ENCODE data around the gene CXCR5. TPM values are rescaled to one million over a fixed set of nuclear protein-coding genes. Genes with fewer than 3 reads are reported as not detected.

The CXCR5 gene
- total RNA-seq, 2 donors from 2014 or later, result not detected

DNA sequence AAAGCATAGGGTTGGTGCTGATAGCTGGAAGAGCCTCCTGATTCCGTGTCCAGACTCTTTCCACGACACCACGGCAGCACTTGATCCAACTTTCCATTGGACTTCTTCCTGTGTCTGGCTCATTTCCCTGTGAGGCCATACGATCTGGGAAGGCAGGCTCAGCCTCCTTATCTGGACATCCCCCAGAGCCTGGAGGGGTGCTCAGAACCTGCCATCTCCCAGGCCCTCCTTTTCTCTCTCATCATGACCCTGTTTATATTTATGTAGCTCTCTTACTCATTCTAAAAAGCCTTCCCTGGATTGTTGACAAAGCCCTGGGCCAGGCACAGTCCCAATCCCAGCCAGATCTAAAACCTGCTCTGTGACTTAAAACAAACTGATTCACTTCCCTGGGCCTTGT is 49.8 kb downstream of the CXCR5 start:
- ATAC-seq, result no peak
- TF ChIP-seq, protein P1, sequence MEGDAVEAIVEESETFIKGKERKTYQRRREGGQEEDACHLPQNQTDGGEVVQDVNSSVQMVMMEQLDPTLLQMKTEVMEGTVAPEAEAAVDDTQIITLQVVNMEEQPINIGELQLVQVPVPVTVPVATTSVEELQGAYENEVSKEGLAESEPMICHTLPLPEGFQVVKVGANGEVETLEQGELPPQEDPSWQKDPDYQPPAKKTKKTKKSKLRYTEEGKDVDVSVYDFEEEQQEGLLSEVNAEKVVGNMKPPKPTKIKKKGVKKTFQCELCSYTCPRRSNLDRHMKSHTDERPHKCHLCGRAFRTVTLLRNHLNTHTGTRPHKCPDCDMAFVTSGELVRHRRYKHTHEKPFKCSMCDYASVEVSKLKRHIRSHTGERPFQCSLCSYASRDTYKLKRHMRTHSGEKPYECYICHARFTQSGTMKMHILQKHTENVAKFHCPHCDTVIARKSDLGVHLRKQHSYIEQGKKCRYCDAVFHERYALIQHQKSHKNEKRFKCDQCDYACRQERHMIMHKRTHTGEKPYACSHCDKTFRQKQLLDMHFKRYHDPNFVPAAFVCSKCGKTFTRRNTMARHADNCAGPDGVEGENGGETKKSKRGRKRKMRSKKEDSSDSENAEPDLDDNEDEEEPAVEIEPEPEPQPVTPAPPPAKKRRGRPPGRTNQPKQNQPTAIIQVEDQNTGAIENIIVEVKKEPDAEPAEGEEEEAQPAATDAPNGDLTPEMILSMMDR (IDR thresholded peaks at IDR 0.05), result no peak
- no peak for TF ChIP-seq POLR2A (IDR thresholded peaks at IDR 0.05)
- Histone ChIP-seq H3K4me3 (no peak overlapping the region), H3K27me3 (no peaks in the 10 kb centered on the region), H3K36me3 (replicated peaks in 1 of 2; ENCODE audit: insufficient read depth in 1 of 2, low read depth in 2 of 2) (no peaks in the 10 kb centered on the region), H3K4me1 (peaks cover 21% of the 10 kb centered on the region), H3K9me3 (no peaks in the 10 kb centered on the region), H3K27ac (peak overlapping the region; percentile 7 to 59 (median 37))
- intact Hi-C loops (cut with DNase I), result no loop called here
- DNase-seq, result peak in 3 of 4 donors; percentile 20 to 44 (median 35)
- WGBS, 2 donors, result 14 to 21% methylated on average over 4 of the region's 4 CpGs

DNA sequence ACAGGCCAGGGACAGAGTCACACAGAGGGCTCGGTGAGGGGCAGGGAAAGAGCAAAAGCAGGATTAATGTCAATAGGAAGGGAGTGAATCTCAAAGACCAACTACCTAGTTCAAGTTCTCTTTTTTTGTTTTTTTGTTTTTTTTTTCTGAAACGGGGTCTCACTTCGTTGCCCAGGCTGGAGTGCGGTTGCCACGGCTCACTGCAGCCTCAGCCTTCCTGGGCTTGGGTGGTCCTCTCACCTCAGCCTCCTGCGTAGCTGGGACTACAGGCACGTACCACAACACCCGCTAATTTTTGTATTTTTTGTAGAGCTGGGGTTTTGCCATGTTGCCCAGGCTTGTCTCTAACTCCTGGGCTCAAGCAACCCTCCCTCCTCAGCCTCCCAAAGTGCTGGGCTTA is 51.7 kb downstream of the CXCR5 start:
- whole genome bisulfite sequencing, 2 donors, result 77 to 83% methylated on average over 8 of the region's 8 CpGs
- Histone ChIP-seq H3K27me3 (no peaks in the 10 kb centered on the region), H3K27ac (no peak overlapping the region), H3K4me1 (peaks cover 21% of the 10 kb centered on the region), H3K9me3 (no peaks in the 10 kb centered on the region), H3K36me3 (replicated peaks in 1 of 2; ENCODE audit: insufficient read depth in 1 of 2, low read depth in 2 of 2) (no peaks in the 10 kb centered on the region), H3K4me3 (no peak overlapping the region)
- DNase-seq (no peak), ATAC-seq (no peak)
- TF ChIP-seq POLR2A (IDR thresholded peaks at IDR 0.05), result no peak
- TF ChIP-seq, protein P1 (IDR thresholded peaks at IDR 0.05), result no peak
- intact Hi-C loops (cut with DNase I), result no loop called here

DNA sequence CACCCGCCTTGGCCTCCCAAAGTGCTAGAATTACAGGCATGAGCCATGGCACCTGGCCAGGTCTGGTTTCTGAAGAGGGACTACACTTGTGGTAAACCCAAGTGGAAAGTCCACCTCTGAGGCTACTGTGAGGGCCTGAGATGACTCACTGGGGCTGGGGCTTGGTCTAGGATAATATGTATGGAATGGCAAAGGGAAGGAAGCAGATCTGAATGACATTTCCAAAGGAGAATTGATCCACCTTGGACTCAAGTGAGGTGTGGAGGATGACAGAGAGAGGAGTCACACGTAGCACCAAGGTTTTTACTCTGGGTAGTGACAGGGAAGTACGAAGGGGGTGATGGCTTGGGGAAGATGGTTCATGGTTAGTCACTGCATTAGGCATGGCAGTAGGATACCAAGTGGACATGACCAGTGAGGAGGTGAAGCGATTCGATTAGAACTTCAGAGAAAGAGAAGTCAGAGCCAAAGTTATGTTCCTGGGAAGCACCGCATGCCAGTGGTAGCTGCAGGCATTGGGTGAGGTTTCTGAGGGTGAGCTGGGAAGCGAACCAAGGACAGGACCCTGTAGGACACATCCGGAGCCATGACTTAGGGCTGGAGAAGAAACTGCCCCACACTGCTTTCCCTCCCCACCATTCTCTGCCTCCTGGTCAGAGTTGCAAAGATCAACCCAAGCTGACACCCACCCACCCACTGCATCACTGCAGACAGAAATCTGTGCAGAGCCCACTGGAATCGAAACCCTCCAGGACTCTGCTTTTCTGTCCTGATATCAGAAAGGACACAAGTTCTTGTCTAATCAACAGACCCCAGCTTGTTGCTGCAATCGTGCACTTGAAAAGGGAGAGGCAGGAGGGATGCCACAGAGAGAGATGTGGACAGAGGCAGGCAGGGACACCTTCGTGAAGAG is 55.1 kb downstream of the CXCR5 start:
- DNase-seq (no peak), ATAC-seq (no peak)
- no peaks in the 10 kb centered on the region for H3K36me3 ChIP-seq (replicated peaks in 1 of 2; ENCODE audit: insufficient read depth in 1 of 2, low read depth in 2 of 2)
- intact Hi-C loops (cut with DNase I), result no loop called here
- no peak overlapping the region for H3K27ac ChIP-seq
- no peaks in the 10 kb centered on the region for H3K9me3 ChIP-seq
- no peak for TF ChIP-seq POLR2A (IDR thresholded peaks at IDR 0.05)
- TF ChIP-seq, protein P1 (IDR thresholded peaks at IDR 0.05), result no peak
- 59 to 72% methylated on average over 9 to 11 of the region's 11 CpGs for WGBS, 2 donors
- H3K27me3 ChIP-seq, result no peaks in the 10 kb centered on the region
- peaks cover 4% of the 10 kb centered on the region for H3K4me1 ChIP-seq
- no peak overlapping the region for H3K4me3 ChIP-seq

DNA sequence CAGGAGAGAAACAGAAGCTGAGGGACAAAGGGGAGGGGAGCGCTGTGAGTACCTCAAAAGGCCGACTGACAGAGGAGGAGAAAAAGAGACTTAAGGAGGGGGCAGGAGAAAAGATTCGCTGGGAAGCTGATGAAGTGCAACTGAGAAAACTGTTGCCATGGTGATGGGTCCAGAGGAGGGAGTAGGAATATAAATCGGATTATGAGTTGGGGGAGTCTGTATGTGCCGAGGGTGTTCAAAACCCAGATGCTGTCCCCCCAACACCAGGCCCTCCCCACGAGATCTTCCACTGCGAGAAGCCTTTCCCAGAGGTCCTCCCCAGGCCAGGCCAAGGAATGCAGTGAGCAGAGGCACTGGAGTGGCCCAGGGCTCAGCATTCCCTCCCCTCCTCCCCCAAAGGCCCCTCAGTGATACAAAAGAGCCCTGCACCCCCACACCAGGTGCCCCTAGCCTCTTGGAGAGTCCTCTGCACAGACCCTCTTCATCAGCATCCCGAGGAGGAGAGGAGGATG is 55.8 kb downstream of the CXCR5 start:
- no peak for ATAC-seq
- DNase-seq, result no peak
- no peaks in the 10 kb centered on the region for H3K9me3 ChIP-seq
- TF ChIP-seq, protein P1 (IDR thresholded peaks at IDR 0.05), result no peak
- no peak for TF ChIP-seq POLR2A (IDR thresholded peaks at IDR 0.05)
- no peaks in the 10 kb centered on the region for H3K27me3 ChIP-seq
- intact Hi-C loops (cut with DNase I), result no loop called here
- no peaks in the 10 kb centered on the region for H3K36me3 ChIP-seq (replicated peaks in 1 of 2; ENCODE audit: insufficient read depth in 1 of 2, low read depth in 2 of 2)
- H3K4me3 ChIP-seq, result no peak overlapping the region
- H3K27ac ChIP-seq, result no peak overlapping the region
- no peaks in the 10 kb centered on the region for H3K4me1 ChIP-seq
- WGBS, 2 donors, result 47 to 50% methylated on average over 7 to 8 of the region's 8 CpGs
